Measurements from ENCODE around the gene RLBP1. TPM values are rescaled to one million over a fixed set of nuclear protein-coding genes. Genes with fewer than 3 reads are reported as not detected.

The RLBP1 gene
- total RNA-seq, 2 donors from 2014 or later = not detected

GRCh38 chr15:89187986-89188514 is 33.3 kb downstream of the RLBP1 start:
- Histone ChIP-seq H3K27ac (no peak overlapping the region), H3K27me3 (replicated peaks; ENCODE audit: insufficient read depth) (no peaks in the 10 kb centered on the region), H3K4me1 (ENCODE audit: control insufficient read depth in 1 of 2, low read depth in 2 of 2) (no peaks in the 10 kb centered on the region), H3K36me3 (peaks cover 64% of the 10 kb centered on the region), H3K4me3 (no peak overlapping the region), H3K9me3 (no peaks in the 10 kb centered on the region)
- DNase-seq (ENCODE audit: low spot score) = no peak
- ATAC-seq (ENCODE audit: insufficient number of reproducible peaks, low FRiP score, low read depth) = no peak
- TF ChIP-seq, protein P1, sequence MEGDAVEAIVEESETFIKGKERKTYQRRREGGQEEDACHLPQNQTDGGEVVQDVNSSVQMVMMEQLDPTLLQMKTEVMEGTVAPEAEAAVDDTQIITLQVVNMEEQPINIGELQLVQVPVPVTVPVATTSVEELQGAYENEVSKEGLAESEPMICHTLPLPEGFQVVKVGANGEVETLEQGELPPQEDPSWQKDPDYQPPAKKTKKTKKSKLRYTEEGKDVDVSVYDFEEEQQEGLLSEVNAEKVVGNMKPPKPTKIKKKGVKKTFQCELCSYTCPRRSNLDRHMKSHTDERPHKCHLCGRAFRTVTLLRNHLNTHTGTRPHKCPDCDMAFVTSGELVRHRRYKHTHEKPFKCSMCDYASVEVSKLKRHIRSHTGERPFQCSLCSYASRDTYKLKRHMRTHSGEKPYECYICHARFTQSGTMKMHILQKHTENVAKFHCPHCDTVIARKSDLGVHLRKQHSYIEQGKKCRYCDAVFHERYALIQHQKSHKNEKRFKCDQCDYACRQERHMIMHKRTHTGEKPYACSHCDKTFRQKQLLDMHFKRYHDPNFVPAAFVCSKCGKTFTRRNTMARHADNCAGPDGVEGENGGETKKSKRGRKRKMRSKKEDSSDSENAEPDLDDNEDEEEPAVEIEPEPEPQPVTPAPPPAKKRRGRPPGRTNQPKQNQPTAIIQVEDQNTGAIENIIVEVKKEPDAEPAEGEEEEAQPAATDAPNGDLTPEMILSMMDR (IDR thresholded peaks at IDR 0.05) = no peak

DNA sequence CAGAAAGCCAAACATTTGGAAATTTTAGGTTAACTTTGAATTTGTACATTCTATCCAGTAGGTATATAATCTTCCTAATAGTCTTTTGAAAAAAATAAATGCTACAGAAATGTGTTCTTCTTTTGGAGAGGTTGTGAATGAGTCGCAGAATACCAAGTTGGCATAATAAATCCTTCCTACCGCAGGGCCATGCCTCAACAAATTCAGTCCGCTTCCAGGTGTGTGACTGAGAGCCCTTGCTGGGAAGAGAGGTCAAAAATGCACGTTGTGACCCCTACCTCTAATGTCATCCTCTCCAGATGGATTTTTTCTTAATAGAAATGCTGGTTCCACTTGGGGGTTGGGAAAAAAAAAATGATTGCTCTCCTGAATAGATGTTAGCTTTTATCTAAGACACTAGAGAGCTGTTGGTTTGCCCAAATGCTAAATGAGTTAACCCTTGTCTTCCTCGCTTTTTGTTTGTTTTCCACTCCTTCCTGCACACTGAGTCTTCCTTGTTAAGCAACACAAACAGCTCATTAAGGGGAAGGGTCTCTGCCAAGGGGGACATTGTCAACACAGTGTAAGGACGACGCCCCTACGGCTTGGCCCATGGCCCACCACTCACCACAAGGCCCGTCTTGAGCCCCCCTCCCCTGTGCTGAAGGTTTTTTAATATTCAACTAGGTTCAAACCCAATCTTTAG is 33.9 kb downstream of the RLBP1 start:
- Histone ChIP-seq H3K9me3 (no peaks in the 10 kb centered on the region), H3K27ac (no peak overlapping the region), H3K36me3 (peaks cover 58% of the 10 kb centered on the region), H3K4me1 (ENCODE audit: control insufficient read depth in 1 of 2, low read depth in 2 of 2) (no peaks in the 10 kb centered on the region), H3K4me3 (no peak overlapping the region), H3K27me3 (replicated peaks; ENCODE audit: insufficient read depth) (no peaks in the 10 kb centered on the region)
- ATAC-seq (ENCODE audit: insufficient number of reproducible peaks, low FRiP score, low read depth) (no peak), DNase-seq (ENCODE audit: low spot score) (no peak)
- TF ChIP-seq, protein P1 (IDR thresholded peaks at IDR 0.05) = no peak

DNA sequence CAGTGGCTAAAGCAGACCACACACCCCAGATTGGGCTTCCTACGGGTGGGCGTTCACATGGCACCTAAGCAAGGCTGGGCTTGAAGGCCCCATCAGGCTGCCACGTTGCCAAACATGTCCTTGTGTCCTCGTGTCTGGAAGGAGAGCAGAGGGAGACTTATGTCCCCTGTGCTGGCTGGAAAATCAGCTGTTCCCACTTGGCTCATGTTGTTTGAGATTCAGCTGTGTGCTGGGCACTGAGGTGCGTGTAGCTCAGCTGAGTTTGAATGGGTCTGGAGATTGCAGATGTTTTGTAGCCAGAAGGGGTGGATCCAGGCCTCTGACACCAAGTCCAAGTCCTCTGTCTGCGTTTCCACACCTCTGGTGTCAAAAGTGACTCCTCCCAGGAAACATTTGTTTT is 34.6 kb downstream of the RLBP1 start:
- Histone ChIP-seq H3K4me1 (ENCODE audit: control insufficient read depth in 1 of 2, low read depth in 2 of 2) (no peaks in the 10 kb centered on the region), H3K4me3 (no peak overlapping the region), H3K36me3 (peaks cover 51% of the 10 kb centered on the region), H3K27ac (no peak overlapping the region), H3K27me3 (replicated peaks; ENCODE audit: insufficient read depth) (no peaks in the 10 kb centered on the region), H3K9me3 (no peaks in the 10 kb centered on the region)
- TF ChIP-seq, protein P1 (IDR thresholded peaks at IDR 0.05) = no peak
- ATAC-seq (ENCODE audit: insufficient number of reproducible peaks, low FRiP score, low read depth) (no peak), DNase-seq (ENCODE audit: low spot score) (no peak)

DNA sequence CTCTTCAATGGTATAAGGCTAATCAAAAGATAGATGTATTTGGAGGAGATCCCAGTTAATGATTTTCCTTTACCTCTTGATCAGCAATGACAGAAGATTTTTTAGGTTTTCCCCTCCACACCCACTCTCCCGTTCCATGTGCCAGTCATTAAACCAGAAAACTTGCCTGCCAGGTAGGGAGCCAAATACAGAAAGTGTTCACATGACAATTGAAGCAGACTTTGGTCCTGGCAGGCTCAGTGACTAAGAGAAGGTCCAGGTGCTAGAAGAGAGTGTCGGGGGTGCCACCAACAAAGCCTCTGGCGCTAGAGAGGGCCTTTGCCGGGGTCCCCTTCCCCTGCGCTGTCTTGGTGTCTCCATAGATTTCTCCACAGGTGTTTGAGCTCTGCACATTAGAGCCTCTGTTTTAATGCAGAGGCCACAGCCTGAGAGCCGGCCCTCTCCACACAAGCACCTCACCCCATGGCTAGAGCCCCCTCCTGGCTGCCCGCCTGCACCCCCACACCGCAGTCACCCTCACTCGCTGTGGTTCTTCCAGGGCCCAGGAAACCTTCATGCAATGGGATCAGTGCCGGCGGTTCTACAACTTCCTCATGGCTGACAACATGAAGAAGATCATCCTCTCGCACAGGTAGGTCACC is 36.4 kb downstream of the RLBP1 start:
- H3K27ac ChIP-seq = no peak overlapping the region
- TF ChIP-seq, protein P1 (IDR thresholded peaks at IDR 0.05) = no peak
- no peak for ATAC-seq (ENCODE audit: insufficient number of reproducible peaks, low FRiP score, low read depth)

GRCh38 chr15:89184357-89184756 is 37.0 kb downstream of the RLBP1 start:
- Histone ChIP-seq H3K27ac (no peak overlapping the region), H3K4me1 (ENCODE audit: control insufficient read depth in 1 of 2, low read depth in 2 of 2) (no peaks in the 10 kb centered on the region), H3K4me3 (no peak overlapping the region), H3K36me3 (peaks cover 38% of the 10 kb centered on the region), H3K9me3 (no peaks in the 10 kb centered on the region), H3K27me3 (replicated peaks; ENCODE audit: insufficient read depth) (no peaks in the 10 kb centered on the region)
- TF ChIP-seq, protein P1 (IDR thresholded peaks at IDR 0.05) = no peak
- no peak for DNase-seq (ENCODE audit: low spot score)
- no peak for ATAC-seq (ENCODE audit: insufficient number of reproducible peaks, low FRiP score, low read depth)

More for the DNA sequence above, 36.4 kb downstream of the RLBP1 start:
- H3K36me3 ChIP-seq = peaks cover 45% of the 10 kb centered on the region
- H3K4me3 ChIP-seq = no peak overlapping the region
- no peaks in the 10 kb centered on the region for H3K4me1 ChIP-seq (ENCODE audit: control insufficient read depth in 1 of 2, low read depth in 2 of 2)
- no peaks in the 10 kb centered on the region for H3K27me3 ChIP-seq (replicated peaks; ENCODE audit: insufficient read depth)
- no peak for DNase-seq (ENCODE audit: low spot score)
- H3K9me3 ChIP-seq = no peaks in the 10 kb centered on the region

All from thoracic aorta (tissue), 2 donors.